ENCODE measurements around the gene DCUN1D4.

DNA sequence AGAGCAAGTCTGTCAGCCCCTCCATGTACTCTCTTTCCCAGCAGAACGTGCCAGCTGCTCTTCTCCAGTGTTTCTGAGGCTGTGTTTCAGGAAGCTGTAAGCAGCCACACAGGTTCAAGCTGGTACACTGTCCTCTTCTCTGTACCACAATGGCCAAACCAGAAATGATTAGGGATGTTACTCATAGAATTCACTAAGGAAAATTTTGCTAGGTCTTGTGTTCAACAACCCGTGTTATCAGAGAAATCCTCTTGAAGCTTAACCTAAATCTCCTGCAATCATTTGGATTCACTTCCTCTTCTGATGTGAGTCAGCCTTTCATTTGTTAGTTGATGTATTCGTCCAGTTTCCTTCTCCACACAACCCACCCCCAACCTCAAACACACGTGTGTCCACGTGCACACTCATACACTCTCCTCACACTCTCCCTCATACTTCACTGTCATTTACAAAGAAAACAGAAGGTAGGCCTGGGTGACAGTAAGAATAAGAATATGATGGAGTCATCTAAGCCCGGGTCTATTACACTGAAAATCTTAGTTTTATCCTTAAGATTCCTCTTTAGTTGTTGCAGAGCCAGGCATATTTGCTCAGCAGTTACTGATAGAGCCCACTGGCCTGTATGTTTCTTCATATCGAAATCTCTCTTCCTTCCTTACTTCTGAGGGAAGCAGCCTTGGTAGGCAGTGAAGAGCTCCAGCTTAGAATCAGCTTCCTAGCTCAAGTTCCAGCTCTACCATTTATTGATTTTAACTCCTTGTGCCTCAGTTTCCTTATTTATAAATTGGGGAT is 63.4 kb downstream of the DCUN1D4 start:
- TF ChIP-seq, protein P1, sequence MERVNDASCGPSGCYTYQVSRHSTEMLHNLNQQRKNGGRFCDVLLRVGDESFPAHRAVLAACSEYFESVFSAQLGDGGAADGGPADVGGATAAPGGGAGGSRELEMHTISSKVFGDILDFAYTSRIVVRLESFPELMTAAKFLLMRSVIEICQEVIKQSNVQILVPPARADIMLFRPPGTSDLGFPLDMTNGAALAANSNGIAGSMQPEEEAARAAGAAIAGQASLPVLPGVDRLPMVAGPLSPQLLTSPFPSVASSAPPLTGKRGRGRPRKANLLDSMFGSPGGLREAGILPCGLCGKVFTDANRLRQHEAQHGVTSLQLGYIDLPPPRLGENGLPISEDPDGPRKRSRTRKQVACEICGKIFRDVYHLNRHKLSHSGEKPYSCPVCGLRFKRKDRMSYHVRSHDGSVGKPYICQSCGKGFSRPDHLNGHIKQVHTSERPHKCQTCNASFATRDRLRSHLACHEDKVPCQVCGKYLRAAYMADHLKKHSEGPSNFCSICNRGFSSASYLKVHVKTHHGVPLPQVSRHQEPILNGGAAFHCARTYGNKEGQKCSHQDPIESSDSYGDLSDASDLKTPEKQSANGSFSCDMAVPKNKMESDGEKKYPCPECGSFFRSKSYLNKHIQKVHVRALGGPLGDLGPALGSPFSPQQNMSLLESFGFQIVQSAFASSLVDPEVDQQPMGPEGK (CRISPR knock-in tag; IDR thresholded peaks at IDR 0.05; ENCODE audit: borderline replicate concordance): no peak
- no peak for TF ChIP-seq GLIS3 (CRISPR knock-in tag; IDR thresholded peaks at IDR 0.05)
- no peak for TF ChIP-seq ESRRG (CRISPR knock-in tag; IDR thresholded peaks at IDR 0.05)
- TF ChIP-seq RARB (CRISPR knock-in tag; IDR thresholded peaks at IDR 0.05): no peak
- no peak for TF ChIP-seq ZFP3 (CRISPR knock-in tag; IDR thresholded peaks at IDR 0.05)
